Activated effector memory CD4-positive, alpha-beta T cell treated with Interleukin-2 at 50 U/mL for 16 hours (primary cell): Measurements from ENCODE around the gene WHRN.

Experiments
- DNase-seq: peaks from one replicate; pipeline ENCODE4 v3.0.0-alpha.2; 2020

The WHRN gene

DNA sequence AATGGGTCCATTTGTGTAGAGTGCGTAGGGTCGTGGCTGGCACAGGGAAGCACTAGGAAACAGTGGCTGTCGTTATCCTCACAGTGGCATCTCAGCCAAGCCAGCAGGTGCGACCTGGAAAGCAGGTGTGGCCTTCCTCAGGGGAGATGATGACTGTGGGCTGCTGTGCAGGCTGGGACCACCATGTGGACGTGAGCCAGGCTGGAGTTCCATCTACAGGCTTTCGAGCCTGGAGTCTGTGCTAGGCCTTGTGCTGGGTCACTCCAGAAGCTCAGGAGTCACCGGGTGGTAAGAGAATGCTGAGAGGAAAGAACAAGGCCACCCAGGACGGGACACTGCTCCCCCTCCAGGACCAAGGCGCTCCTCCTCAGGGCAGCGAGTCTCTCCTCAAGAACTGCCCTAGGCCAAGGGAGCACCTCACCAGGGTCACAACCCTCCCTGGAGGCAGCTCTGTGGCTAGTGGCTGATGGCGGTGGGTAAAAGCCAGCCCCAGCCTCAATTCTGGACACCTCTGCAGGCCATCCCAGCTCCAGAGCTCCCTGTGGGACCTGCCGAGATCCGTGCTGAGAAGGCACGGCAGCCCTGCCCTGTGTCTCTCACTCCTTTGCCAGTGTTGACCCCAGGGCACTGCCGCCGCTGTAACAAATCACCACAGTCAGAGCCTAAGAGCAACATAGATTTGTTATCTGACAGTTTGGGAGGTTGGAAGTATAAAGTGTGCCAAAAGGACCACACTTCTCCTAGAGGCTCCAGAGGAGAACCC is 36.0 kb downstream of the WHRN start:
- DNase-seq = no peak

DNA sequence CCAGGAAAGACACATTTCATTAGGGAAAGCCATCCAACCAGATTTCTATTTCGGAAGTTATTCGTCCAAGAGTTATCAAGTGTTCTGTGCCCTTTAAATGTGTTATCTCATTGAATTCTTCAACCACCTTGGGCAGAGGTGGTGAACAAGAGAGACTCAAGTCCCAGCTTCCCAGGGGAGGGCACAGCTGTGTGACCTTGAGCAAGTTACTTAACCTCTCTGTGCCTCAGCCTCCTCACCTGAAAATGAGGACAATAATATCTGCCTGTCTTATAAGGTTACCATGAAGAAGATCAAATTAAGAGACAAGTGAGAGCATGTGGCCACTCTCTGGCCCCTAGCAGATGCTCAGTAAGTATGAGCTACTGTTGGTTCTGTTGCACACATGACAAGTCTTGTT is 37.4 kb downstream of the WHRN start:
- DNase-seq = no peak

DNA sequence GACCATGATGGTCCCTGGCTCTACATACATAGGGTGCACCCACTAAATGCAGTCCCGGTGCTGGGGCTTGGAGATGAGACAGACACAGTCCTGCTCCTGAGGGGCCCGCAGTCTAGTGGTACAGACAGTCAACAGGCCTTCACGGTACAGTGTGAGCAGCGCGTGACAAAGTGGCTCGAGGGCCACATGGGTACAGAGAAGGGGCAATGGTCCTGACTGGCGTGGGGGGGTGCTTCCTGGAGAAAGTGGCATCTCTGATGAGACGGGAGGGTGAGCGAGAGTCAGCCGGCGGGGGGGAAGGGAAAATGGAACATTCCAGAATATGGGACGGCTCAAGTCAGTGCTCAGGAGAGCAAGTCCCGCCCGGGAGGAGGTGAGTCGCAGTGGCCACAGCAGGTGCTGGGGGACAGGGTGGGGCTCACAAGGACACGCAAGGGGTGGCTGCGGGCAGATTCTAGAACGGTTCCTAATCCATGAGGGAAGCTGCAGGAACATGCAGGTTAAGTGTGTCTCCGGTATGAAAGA is 38.0 kb downstream of the WHRN start:
- DNase-seq = no peak

DNA sequence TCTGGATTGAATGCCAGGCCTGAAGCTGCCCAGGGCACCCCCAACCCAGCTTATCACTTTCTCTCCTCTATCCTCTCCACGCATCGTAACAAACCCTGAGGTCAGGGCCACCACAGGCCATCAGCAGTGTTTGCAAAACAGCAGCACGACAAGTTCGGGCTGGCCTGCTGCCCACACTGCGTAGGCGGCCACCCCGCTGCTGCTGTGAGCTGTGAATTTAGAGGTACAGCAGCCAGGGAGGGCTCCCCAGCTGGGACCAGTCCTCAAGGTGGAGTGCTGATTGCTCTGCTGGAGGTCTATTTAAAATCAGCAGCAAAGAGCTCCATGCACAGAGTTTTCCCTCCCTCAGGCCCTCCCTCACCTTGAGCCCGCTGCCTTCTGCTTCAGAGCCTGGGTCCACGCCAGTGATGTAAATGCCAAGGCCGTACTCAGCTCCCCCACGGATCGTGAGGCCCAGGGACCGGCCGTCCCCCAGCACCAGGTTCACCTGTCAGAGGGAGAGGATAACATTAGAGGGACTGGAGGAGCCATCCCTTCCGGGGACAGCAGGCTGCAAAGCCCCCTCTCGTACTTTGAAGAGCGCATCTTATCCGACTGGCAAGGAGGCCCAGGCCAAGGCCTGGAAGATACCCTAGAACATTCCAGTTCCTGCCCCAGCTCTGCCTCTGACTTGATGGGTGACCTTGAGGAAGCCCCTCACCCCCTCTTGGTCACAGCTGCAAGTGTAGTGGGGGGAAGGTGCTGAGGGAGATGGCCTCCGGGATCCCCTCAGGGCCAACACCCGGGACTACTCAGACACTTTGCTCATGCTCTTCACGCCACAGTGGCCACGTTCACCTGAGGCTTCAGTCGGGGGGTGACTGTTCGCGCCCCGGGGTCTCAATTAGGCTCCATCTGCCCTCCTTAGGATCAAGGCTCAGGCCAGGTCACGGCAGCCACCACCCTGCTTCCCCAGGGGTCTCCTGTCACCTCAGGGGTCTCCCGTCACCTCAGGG is 39.1 kb downstream of the WHRN start:
- no peak for DNase-seq

DNA sequence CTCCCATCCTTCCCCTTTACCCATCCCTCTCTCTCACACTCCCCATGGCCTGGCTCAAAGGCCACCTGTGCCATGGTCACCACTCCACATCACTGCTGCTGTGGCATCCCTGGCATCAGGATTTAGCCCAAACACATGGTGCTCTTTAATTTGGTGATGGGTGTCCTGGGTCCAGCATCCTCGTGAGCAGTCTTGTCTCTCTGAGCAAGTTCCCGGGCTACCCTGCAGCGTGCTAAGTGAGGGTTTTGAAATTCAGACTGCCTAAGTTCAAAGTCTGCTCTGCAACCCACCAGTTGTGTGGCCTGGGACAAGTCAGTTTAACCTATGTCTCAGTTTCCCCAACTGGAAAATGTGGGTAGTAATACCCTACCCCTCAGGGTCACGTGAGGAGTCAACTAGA is 39.9 kb downstream of the WHRN start:
- no peak for DNase-seq

DNA sequence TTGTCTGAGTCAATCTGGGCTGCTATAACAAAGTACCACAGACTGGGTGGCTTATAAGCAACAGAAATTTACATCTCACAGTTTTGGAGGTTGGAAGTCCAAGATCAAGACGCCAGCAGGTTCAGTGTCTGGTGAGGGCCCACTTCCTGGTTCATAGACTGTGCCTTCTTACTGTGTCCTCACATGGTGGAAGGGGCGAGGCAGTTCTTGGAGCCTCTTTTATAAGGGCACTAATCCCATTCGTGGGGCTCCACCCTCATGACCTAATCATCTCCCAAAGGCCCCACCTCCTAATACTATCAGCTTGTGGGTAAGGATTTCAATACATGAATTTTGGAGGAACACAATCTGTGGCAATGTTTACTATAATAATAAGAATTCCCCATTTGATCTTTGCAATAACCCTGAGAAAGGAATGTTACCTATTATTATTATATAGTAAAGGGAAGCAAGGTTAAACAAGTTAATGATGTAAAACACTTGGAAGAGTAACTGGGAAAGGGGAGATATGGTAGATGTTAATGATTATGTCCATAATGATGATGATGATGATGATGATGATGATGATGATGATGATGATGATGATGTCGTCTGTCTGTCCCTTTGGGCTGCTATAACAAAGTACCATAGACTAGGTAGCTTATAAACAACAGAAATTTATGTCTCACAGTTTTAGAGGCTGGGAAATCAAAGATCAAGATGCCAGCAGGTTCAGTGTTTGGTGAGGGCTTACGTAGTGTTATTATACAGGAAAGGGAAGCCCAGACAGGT is 40.8 kb downstream of the WHRN start:
- DNase-seq = no peak

DNA sequence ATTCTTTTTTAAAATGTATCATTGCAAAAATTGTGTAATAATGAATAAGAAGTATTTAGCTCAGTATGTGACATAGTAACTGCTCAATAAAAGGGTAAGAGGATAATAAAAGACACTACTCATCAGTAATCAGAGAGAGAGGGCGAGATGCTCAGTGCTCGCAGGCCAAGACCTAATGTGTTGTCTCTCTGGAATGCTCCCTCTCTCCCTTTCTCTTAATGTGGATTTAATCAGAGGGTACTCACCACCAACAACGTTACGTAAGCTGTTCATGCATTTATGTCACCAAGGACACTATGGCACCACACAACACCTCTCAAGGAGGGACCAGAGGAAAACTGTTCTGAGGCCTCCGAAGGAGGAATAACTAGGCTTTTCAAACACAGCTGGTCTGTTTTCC is 42.5 kb downstream of the WHRN start:
- no peak for DNase-seq

DNA sequence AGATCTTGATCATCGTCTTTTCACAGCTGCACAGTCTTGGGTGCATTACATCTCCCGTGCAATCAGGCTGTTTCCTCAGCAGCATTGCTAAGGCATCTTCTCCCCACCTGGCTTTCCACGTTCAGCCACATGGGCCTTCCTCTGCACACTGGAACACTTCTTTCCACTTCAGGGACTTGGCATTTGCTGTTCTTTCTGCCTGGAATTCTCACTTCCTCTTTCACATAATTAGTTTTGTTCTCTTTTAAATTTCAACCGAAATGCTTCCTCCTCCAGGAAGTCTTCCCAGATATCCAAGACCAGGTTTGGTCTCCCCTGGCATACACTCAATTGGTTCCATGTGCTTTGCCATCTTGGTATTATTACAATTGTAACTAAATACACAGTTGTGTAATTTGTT is 43.8 kb downstream of the WHRN start:
- no peak for DNase-seq

DNA sequence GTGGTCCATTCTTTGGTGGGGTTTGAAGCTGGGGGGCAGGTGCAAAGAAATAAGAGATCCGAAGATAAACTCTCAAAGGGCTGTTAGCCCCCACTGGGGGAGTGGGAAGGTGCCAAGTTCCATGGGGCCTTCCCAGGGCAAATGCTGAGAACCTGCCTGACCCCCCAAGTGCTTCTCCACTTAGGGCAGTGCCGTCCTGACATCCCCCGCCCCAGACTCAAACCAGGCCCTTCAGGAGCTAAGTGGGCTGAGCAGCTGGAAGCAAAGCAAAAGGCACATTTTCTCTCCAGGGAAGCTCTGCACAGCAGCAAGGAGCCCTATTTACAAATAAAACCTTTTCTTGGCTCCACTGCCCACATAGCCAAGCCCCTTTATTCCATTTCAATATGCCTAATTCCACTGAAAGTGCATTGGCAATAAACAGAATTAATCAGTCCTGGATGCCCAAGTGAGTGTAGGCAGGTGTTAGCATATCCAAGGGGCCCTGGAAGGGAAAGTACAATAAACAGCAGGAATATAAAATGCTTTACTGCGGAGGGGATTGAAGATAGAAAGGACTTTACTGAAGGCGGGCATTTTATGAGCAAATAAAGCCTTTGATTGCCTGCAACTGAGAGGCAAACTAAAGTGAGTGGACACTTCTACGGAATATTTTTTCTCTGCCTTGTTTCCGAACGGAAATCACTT is 44.6 kb downstream of the WHRN start:
- DNase-seq = no peak

DNA sequence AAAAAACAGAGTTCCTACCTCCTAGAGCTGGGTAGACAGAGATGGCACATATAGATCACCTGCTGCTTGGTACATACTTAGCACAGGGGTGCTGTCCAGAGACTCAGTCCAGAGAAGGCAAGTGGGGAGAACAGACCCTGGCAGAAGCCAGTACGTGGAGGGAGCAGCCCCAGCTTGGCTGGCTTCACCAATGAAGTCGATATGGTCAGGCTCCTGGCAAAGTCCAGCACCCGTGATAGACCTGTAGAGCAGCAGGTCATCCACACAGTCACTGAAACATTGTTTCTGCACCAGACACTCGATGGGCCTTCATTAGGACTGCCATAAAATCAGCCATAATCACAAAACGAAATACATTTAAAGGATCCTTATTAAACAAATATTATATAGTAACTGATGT is 45.8 kb downstream of the WHRN start:
- DNase-seq = no peak

DNA sequence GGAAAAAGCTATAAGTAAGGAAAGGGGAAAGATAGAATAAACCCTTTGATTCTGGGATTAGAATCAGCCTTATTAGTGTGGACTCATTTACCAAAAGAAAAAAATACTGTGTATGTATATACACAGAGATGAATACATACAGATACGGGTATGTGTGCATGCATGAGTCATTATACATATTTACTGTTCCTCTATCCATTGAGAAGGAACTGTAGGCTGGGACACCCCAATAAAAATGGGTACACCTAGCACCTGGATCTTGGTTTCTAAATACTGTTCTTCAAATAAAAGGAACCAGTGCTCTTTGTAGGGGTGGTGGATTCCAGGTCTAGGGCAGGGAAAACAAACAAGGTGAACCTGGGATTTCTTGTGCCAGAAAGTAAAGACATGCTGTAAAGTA is 48.3 kb downstream of the WHRN start:
- no peak for DNase-seq

DNA sequence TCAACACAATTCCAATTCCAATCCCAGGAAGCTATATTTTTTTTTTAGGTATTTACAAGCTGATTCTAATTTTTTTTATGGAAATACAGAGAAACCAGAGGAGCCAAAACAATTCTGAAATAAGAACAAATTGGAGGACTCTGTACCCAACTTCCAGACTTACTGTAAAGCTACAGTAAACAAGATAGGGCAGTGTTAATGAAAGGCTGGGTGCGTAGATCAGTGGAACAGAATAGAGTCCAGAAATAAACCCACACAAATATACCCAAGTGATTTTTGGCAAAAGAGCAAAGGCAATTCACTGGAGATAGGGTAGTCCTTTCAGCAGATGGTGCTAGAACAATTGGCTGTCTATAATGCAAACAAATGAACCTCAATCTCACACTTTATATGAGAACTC is 50.6 kb downstream of the WHRN start:
- no peak for DNase-seq

DNA sequence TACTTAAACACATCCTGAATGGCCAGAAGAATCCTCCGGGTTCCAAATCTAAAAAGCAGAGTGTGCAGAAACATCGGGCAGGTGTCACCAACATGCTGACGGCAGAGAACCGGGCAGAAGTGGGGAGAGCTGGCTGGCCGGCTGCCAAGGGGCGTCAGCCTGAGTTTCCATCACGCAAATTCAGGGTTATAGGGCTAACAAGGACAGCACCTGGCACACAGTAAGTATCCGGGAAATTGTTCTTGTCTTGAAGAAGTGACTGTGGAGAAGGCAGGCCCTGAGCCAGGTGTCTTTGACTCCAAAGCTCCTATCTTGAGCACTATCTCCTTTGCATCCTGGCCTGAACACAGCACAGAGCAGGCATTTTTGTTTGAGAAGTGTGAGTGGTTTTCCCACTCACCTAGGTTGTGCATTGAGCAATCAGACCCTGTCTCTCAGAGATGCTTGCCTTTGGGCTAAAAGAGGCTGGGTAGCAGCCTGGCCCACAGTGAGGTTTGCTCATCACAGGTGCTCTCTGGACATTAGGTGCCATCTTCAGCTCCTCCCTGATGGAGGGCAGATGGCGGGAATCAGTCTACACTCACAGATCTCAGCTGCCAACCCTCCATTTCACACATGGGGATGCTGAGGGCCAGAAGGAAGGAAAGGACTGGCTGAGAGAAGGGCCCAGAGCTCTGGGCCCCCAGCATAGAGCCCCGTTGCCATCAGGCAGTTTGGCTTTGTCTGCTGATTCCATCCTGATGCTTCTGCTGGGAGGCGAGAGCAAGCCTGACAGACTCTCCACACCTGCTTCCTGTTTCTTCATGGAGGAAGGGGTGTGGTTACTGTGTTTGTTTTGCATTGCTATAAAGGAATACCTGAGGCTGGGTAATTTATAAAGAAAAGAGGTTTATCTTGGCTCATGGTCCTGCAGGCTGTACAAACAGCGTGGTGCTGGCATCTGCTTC is 52.8 kb downstream of the WHRN start:
- DNase-seq = no peak

DNA sequence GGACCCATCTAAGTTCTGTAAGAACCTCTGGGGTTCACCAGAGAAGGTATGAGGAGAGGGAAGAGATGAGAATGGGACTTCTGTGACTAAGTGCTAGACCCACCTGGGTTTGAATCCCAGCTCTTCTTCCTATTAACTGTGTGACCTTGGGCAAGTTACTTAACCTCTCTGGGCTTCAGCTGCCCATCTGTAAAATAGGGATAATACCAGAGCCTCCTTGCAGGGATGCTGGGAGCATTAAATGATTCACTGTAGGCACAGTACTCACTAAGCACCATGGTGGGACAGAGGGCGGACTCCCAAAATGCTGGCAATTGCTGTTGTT is 53.6 kb downstream of the WHRN start:
- no peak for DNase-seq

DNA sequence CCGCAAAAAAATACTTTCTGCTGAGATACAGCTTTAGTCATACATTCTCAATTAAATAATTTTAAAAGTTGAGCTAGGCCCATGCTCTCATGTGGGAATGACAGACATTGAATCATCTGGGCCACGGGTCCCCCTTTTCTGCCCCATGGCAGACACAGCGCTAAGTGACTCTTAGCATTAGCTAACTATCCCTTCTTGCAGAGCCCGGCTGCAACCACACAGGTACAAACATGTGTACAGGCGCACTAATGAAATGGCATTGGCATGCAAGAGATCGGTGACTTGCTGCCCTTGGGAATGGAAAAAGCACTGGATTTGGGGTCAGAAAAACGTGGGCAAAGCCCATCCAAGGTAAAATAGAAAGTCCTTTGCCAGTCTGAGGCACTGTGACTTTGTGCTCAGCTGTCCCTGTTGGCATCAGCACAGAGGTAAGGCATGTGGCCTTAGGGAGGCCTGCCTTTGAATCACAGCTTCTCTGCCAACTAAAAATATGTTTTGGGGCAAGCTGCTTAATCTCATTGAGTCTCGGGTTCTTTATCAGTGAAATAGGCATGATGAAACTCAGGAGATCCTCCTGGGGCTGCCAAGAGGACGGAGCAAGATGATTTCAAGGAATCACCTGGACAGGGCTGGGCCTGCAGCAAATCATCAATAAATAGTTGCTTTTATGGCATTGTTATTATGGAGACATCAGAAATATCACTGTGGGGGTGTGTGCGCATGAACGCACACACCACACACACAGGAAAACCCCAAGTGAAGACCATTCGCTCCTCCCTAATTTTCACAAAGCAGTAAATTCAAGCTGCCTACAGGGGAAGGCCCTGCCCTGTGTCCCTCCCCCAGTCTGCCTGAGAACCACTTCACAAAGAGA is 54.2 kb downstream of the WHRN start:
- no peak for DNase-seq

DNA sequence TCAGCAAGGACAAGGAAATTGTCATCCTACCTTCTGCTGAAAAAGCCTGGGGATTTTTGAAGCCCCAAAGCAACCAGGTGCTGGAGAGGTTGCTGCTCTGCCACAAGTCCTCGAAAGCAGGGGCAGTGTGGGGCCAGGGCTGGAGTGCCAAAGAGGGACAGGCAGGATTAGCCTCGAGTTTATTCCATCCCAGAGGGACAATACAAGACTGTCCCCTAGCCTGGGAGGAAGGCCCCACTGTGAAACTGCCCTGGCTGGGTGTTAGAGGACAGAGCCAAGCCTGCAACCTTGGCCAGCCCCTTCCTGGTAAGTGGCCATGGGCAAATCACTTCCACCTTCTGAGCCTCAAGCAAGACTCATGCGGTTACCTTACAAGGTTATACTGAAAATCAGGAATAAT is 55.1 kb downstream of the WHRN start:
- no peak for DNase-seq

DNA sequence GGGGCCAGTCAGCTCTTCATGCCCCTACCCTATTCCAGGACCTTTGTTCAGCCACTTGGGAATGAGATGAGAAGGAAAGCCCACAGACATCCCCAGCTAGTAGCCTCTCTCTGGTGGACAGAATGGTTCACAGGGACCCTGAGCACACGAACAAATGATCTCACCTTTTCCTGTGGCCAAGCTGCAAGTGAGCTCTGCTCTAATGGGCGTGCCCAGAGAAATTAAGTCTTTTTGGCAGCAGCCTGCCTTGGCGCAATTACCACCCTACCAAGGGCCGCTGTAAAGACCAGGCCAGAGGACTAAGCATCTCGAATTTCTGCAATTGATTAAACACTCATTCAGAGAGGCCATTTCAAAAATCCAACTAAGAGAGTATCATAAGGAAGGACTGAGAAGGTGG is 56.0 kb downstream of the WHRN start:
- DNase-seq = no peak

DNA sequence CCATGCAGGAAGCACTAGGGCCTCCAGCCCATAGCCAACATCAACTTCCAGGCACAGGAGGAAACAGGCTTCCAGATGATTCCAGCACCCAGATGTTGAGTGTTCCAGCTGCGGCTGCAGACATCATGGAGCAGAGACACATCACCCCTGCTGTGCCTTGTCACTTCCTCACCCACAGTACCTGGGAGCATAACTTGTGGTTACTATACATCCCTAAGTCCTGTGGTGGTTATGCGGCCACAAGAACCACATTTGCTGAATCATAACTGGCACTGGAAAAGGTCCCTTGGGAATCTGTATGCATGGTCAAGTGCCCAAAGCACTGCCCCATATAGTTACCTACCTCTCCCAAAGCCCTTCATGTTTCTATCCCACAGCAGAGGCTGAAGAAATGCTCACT is 56.6 kb downstream of the WHRN start:
- no peak for DNase-seq

DNA sequence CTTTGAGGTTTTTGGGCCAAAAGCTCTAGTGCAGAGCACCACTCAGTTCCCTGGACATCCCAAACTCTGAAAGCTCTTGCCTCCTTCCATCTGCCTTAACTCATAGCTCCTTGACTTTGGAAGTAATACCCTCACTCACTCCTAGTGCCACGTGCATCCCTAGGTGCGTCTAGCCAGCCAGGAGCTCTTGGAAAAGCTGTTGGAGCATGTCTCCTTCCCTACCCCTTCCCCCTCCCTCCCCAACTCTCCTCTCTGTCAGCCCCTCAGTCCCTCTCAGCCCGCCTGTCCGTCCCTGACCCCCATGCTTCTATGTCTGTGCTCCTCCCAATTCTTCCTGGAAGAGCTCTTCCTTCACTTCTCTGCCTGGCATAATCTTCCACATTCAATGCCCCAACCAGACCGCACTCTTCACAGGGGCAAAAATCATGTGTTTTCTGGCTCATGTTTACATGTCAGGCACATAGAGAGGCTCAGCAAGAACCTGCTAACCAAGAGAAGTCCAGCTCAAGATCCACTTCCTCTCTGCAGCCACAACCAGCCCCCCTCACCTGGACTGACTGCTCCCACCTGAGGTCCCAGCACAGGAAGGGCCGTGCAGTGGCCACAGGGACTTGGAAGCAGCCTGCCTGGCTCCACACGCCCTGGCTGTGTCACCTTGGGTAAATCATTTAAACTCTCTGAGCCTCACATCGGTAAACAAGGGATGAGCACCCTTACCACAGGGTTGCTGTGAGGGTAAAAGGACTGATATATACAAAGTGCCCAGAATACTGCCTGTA is 58.4 kb downstream of the WHRN start:
- DNase-seq = no peak

DNA sequence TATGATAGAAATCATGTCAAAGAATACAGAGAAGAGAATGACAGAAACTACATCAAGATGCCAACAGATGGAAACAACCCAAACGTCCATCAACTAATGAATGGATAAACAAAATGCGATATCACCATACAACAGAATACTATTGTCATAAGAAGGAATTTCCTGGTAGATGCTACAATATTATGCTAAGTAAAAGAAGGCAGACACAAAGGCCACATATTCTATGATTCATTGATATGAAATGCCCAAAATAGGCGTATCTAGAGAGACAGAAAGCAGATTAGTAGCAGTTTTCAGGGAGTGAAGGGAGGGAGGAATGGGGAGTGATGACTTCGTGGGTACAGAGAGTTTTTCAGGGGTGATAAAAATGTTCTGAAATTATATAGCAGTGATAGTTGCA is 59.2 kb downstream of the WHRN start:
- DNase-seq = no peak
